Measurements from ENCODE around the gene SORD.

The SORD gene

DNA sequence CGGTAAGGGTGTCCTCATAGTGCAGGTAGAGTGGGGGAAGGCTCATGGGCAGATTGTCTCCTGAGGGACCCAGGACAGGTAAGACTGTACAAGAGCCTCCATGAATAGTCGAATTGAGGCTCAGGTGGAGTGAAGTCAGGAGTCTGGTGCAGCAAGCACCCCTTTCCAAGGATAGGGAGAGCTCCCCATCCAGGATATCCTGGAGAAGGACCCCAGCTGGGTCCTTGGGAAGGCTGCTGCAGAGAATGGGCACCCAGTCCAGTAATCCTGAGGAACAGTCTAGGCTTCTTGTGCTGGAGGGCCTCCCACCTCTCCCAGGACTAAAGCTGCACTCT lies 91.7 kb downstream of the SORD start:
- DNase-seq (ENCODE audit: low read depth in 2 of 3, low spot score in 2 of 3): no peak

DNA sequence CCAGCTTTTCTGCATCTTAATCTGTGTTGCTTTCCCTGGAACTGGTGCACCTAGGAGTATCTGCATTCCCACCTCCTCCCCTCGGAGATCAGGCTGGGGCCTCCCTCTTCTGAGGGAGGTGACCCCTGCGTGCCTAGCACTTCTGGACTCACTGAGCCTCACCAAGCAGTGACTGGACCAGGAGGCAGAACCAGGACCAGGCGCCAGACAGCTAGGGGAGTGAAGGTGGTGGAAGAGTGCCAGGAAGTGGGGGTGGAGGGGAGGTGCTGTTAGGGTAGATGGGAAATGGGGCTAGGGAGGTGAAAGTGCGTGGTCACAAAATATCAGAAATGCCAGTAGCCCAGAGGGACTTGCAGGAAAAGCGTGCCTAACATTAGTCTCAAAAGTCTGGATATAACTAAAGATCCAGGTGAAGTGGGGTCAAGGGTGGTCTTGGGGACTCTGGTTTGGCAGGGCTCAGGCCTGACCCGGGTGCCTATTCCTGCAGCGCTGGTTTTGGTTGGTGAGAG lies 92.4 kb downstream of the SORD start:
- no peak for DNase-seq (ENCODE audit: low read depth in 2 of 3, low spot score in 2 of 3)

DNA sequence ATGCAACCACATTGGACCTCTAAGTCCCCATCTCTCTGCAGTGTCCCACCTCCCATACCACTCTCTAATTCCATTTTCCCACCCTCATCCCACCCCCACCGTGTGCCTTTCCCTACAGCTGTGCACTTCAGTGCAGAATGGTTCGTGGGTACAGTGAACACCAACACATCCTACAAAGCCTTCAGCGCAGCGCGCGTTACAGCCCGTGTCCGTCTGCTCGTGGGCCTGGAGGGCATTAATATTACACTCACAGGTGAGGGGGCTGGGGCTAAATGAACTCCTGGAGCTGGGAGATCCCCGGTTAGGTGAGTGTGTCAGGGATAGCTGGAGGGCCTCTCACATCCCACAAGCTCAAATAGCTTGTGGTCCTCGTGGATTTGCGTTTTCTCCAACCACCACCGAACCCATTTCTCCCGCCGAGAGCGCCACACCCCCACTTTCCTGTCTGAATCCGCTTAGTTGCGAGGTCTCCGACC lies 93.0 kb downstream of the SORD start:
- DNase-seq (ENCODE audit: low read depth in 2 of 3, low spot score in 2 of 3): no peak

DNA sequence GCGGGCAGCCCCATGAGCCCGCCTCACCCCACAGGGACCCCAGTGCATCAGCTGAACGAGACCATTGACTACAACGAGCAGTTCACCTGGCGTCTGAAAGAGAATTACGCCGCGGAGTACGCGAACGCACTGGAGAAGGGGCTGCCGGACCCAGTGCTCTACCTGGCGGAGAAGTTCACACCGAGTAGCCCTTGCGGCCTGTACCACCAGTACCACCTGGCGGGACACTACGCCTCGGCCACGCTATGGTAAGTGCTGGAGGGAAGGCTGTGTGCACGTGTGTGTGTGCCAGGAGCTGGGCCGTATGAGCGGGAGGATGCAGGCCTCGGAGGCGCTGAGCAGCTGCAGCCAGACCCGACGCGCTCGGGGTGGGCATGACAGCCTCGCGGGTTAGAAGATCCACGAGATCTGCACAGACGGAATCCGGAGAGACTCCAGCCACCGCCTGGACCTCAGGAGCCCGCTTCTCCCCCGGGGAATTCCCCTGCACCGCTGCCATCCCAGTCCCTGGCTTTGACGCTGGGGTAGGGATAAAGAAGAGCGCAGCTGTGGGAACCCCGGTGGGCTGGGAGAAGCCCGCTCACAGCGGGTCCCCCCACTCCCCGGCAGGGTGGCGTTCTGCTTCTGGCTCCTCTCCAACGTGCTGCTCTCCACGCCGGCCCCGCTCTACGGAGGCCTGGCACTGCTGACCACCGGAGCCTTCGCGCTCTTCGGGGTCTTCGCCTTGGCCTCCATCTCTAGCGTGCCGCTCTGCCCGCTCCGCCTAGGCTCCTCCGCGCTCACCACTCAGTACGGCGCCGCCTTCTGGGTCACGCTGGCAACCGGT lies 93.7 kb downstream of the SORD start:
- DNase-seq (ENCODE audit: low read depth in 2 of 3, low spot score in 2 of 3): no peak

DNA sequence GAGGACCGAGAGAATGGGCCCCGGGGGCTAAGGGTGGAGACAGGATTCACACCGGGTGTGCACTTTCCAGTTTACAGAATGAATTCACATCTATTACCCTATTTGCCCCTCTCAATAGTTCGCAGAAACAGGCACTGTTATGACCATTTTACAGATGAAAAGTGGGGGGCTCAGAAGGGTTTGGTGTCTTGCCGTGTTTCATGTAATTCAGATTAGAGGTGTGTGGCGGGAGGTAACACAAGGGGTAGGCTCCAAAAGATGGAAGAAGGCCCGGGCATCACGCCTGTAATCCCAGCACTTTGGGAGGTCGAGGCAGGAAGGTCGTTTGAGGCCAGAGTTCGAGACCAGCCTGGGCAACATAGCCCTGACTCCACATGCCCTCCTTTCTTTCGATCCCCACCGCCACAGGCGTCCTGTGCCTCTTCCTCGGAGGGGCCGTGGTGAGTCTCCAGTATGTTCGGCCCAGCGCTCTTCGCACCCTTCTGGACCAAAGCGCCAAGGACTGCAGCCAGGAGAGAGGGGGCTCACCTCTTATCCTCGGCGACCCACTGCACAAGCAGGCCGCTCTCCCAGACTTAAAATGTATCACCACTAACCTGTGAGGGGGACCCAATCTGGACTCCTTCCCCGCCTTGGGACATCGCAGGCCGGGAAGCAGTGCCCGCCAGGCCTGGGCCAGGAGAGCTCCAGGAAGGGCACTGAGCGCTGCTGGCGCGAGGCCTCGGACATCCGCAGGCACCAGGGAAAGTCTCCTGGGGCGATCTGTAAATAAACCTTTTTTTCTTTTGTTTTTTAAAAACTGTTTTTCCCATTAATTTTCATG lies 94.5 kb downstream of the SORD start:
- no peak for DNase-seq (ENCODE audit: low read depth in 2 of 3, low spot score in 2 of 3)

DNA sequence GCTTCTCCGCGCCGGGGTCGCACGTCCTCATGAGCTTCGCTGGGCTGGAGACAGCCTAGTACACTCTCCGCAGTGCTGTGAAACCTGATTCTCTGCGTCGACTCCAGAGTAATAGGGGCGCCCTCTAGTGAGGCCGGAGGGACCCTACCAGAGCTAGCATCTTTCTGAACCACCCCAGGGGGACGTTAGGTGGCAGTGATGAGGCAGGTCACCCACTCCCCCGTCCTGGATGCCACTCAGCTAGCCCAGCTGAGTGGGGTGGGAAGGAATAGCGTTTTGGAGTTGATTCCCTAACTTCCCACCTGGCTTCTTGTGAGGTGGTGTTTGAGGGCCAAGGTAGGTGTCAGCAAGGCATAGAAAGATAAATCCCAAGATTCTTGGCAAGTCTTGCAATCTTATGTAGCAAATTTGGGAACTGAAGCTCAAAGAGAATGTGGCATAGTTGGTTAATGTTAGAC lies 95.2 kb downstream of the SORD start:
- DNase-seq (ENCODE audit: low read depth in 2 of 3, low spot score in 2 of 3): peak; percentile 49 to 62 (median 58)

DNA sequence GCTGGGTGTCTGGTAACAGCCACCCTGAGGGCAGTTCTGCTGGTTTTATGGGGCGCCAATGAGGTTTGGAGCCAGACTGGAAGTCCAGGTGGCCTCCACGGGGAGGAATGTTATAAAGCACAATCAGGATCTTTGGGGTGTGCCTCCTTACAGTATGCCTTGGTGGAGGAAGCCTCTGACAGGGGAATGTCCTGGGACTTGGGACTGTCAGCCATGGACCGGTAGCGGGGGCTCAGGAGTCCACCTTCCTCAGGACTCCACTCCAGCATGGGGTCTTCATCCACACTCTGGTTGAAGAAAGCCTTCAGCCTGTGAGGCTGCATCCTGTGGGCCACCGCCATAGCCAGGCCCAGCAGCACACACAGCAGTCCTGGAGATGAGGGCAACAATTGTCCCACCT lies 96.0 kb downstream of the SORD start:
- no peak for DNase-seq (ENCODE audit: low read depth in 2 of 3, low spot score in 2 of 3)

DNA sequence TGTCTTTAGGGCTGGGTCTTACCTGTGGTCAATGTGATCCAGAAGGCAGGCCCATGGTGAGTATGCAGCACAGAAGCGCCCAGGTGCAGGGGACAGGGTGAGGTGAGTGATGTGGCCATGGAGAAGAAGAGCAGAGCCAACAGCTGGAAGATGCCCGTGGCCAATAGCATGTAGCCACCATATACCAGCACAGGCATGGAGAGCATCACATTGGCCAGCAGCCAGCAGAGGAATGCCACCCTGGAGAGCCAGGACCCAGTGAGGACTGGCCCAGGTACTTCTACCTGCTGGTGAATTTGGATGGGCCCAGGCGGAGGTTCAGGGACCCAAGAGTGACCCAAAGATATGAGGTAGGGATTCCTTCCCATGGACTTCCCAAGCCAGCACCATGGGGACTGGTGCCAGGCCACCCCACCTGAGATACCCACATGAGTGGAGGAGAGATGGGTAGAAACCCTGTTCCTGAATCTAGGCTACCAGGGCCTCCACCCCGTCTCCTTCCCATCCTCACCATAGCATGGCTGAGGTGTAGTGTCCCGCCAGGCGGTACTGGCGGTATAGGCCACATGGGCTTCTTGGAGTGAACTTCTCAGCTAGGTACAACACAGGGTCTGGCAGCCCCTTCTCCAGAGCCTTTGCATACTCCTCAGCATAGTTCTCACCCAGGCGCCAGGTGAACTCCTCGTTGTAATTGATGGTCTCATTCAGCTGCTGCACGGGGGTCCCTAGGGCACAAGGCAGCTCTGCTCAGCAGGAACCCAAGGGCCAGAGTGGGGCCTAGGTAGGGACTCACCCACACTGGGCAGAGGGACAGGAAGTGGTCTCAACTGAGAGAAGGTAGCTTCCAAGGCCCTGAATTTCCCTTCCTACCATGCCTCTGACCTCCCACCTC lies 97.3 kb downstream of the SORD start:
- no peak for DNase-seq (ENCODE audit: low read depth in 2 of 3, low spot score in 2 of 3)

DNA sequence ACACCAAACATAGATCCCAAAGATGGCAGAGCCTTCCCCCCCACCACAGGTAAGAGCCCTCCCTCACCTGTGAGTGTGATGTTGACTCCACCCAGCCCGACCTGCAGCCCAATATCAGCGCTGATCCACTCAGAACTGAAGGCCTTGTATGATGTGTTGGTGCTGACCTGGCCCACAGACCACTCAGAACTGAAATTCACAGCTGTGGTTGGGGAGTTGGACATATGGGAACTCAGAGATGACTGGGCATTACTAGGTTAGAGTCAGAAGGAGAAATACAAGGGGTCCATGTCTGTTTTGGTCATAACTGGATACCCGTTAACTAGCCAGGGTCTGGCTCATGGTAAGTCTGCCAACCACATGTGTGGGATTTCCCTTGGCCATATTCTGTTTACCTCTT lies 98.0 kb downstream of the SORD start:
- no peak for DNase-seq (ENCODE audit: low read depth in 2 of 3, low spot score in 2 of 3)

DNA sequence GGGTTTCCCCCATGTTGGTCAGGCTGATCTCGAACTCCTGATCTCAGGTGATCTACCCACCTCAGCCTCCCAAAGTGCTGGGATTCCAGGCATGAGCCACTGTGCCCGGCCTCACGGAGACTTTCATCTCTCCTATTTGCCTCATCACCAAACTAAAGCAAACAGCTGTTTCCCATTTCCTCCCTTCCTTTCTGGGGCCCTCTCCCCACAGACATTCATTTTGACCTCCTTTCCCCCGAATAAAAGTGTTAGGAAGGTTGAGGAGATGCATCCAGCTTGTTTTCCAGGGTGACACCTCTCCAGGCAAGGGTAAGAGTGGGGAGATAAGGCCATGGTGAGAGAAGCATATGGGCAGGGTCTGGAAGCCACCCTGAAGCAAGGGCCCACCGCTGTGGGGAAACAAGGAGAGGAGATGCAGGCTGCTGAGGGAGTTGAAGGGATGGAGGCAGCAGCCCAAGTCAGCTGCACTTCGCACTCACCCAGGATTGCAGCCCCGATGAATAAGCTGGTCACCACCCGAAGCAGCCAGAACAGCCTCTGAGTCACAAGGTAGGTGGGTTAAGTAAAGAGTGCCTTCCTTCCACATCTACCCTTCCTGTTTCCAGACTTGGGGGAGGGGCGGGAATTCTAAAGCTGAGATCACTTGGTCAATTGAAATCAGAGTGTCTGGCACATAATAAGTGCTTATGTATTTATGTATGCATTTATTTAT lies 98.9 kb downstream of the SORD start:
- no peak for DNase-seq (ENCODE audit: low read depth in 2 of 3, low spot score in 2 of 3)

DNA sequence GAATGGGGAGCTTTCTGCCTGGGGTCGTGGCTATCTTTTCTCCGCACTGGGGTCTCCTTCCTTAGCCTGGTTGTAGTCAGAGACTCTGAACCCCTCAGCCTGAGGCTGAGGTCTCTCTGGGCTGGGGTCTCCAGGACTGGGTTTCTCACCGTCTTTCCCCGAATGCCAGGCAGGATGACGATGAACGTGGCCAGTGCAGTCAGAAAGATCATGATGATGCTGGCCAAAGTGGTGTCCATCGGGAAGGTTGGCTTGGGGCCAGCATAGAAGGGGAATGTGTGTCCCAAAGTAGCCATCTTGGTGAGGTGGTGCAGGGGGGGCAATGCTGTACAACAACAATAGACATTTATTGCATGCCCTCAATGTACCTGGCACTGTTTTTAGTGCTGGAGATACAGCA lies 99.7 kb downstream of the SORD start:
- no peak for DNase-seq (ENCODE audit: low read depth in 2 of 3, low spot score in 2 of 3)

DNA sequence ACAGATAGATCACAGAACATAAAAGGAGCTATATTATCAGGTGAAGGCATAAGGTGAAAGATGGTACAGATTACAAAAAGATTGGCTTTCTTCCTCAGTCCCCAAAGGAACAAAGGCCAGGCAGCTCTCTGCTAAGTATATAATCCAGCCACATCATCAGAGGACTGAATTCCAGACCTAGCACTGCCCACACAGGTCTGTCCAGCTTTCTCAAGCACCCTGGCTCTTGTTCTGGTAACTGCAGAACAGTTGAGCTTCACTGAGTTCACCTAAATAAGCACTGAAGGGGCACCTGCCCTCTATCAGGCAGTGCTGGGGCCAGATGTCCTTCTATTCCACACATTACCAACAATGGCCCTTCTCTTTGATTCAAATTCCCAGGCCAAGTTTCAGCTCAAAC lies 100.4 kb downstream of the SORD start:
- no peak for DNase-seq (ENCODE audit: low read depth in 2 of 3, low spot score in 2 of 3)

DNA sequence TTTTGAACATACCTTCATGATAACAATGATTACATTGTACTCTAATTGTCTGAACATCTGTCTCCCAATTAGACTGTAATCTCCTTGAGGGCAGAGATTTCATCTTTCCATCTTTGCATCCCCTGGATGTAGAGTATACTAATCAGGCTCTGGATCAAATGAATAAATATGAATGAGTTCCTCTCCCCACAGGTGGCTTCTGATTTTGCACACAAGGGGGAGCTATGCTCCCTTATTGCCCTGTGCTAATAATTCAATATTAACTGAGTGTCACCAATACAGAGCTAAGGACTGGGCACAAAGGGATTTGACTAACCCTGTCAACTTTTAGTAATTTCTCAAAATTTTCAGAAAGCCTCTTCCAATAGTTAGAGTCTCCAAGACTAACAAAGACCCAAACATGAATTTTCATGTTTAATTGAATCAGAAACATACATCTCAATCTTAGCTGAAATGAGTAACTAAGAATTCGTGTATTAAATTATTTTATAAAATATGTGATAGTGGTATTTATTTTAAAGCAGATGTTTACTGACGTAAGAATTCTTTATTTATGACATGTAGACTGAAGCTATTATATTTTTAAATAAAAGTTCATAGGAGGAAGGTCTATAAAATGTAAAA lies 103.7 kb downstream of the SORD start:
- DNase-seq (ENCODE audit: low read depth in 2 of 3, low spot score in 2 of 3): no peak

Measured in activated CD8-positive, alpha-beta memory T cell treated with anti-CD3 and anti-CD28 coated beads for 48 hours (primary cell).